HCT116 (cell line): ENCODE results near the gene IL4. TPM values are rescaled to one million over a fixed set of nuclear protein-coding genes. Genes with fewer than 3 reads are reported as not detected.

ENCODE experiments used
- ATAC-seq: fragments of 200-7000 bp; cut with Tn5 transposase; 2 replicates; pipeline ENCODE4 v1.9.1; 2020; ENCODE audit warnings: mild to moderate bottlenecking, moderate library complexity
- BruUV-seq: library from RNA; stranded (reverse); fragments of 400-500 nt; replicated peaks from 2 replicates; lab custom pipeline; 2021; lab: Mats Ljungman, UMichigan
- CTCF ChIA-PET: fragments of 300-600 bp; sonication (Branson Sonifier 250); formaldehyde crosslinking; loops from one replicate; lab custom pipeline; 2021; ENCODE audit warnings: antibody characterized with exemption; lab: Charles Lee
- POLR2A ChIA-PET: fragments of 300-600, 350-600 bp; sonication (Branson Sonifier 250); formaldehyde crosslinking; loops from one replicate; lab custom pipeline; 2021; ENCODE audit warnings: antibody characterized with exemption; lab: Charles Lee
- RAD21 ChIA-PET, 2 experiments: fragments of 300-600 bp; sonication (Branson Sonifier 250); formaldehyde crosslinking; loops; one replicate each; lab custom pipeline; 2023; ENCODE audit warnings: low total read pairs in 2 of 2; ENCODE audit not compliant: uncharacterized antibody in 2 of 2, unreplicated experiment in 2 of 2, low non-redundant PET in 1 of 2; lab: Charles Lee
- DNase-seq: peaks from one replicate; pipeline ENCODE4 v3.0.0-alpha.2; 2010; ENCODE audit warnings: low read depth, low spot score
- H2AFZ ChIP-seq: fragments of 200-600 bp; shearing (Covaris generic), sonication (generic); 2 replicates; pipeline ENCODE4 v1.6.1; 2017; ENCODE audit warnings: low read depth, mixed run types, mixed read lengths, antibody characterized with exemption, low read length; ENCODE audit not compliant: poor library complexity, severe bottlenecking
- H3K27ac ChIP-seq: 2 replicates; pipeline ENCODE4 v1.5.1; 2012; ENCODE audit warnings: low read depth, low read length
- H3K27me3 ChIP-seq: fragments of 200-600 bp; sonication (generic); 2 replicates; pipeline ENCODE4 v1.6.1; 2016; ENCODE audit warnings: mixed run types, low read length, mixed read lengths; ENCODE audit not compliant: insufficient read depth
- H3K36me3 ChIP-seq, 2 experiments: fragments of 200-500 bp in 1 of 2; fragments of 200-600 bp in 1 of 2; sonication (Bioruptor generic) in 1 of 2; sonication (generic) in 1 of 2; 2 replicates each; pipeline versions ENCODE4 v1.5.1 to v1.6.1; 2014 to 2016; ENCODE audit warnings: low read length in 2 of 2, inconsistent platforms in 1 of 2, mixed read lengths in 1 of 2, mixed run types in 1 of 2; ENCODE audit not compliant: insufficient read depth in 2 of 2, control insufficient read depth in 1 of 2
- H3K4me1 ChIP-seq, 2 experiments: fragments of 200-600 bp in 1 of 2; sonication (generic) in 1 of 2; 2 replicates each; pipeline versions ENCODE4 v1.5.1 to v1.6.1; 2012 to 2017; ENCODE audit warnings: low read length in 2 of 2, inconsistent platforms in 1 of 2, mild to moderate bottlenecking in 1 of 2, mixed read lengths in 1 of 2, mixed run types in 1 of 2, moderate library complexity in 1 of 2; ENCODE audit not compliant: insufficient read depth in 2 of 2, control insufficient read depth in 1 of 2
- H3K4me2 ChIP-seq: fragments of 200-600 bp; sonication (generic); 2 replicates; pipeline ENCODE4 v1.6.1; 2017; ENCODE audit warnings: mixed run types, low read length, mixed read lengths
- H3K4me3 ChIP-seq, 2 experiments: fragments of 200-600 bp in 1 of 2; sonication (generic) in 1 of 2; replicated peaks in 1 of 2; 2 replicates each; pipeline ENCODE4 v1.5.1; 2011 to 2016; ENCODE audit warnings: low read length in 2 of 2, control low read depth in 1 of 2, low read depth in 1 of 2, mild to moderate bottlenecking in 1 of 2, mixed read lengths in 1 of 2, mixed run types in 1 of 2
- H3K79me2 ChIP-seq: fragments of 200-600 bp; sonication (generic); 2 replicates; pipeline ENCODE4 v1.6.1; 2017; ENCODE audit warnings: mild to moderate bottlenecking, mixed run types, low read length, moderate library complexity, mixed read lengths; ENCODE audit not compliant: insufficient read depth
- H3K9ac ChIP-seq: fragments of 200-600 bp; sonication (generic); 2 replicates; pipeline ENCODE4 v1.6.1; 2016; ENCODE audit warnings: low read length, mixed read lengths
- H3K9me2 ChIP-seq: fragments of 200-600 bp; sonication (generic), shearing (Covaris generic); 2 replicates; pipeline ENCODE4 v1.6.1; 2017; ENCODE audit warnings: mixed run types, mild to moderate bottlenecking, moderate library complexity; ENCODE audit not compliant: insufficient read depth
- H3K9me3 ChIP-seq, 2 experiments: fragments of 200-500 bp in 1 of 2; fragments of 200-600 bp in 1 of 2; sonication (Bioruptor generic) in 1 of 2; sonication (generic) in 1 of 2; 2 replicates each; pipeline ENCODE4 v1.6.1; 2014 to 2017; ENCODE audit warnings: low read length in 2 of 2, mixed read lengths in 2 of 2, inconsistent platforms in 1 of 2, low read depth in 1 of 2, mild to moderate bottlenecking in 1 of 2, mixed run types in 1 of 2, moderate library complexity in 1 of 2; ENCODE audit not compliant: control insufficient read depth in 1 of 2, insufficient read depth in 1 of 2
- H4K20me1 ChIP-seq: fragments of 200-600 bp; sonication (generic), shearing (Covaris generic); 2 replicates; pipeline ENCODE4 v1.6.1; 2017; ENCODE audit warnings: mixed run types, mild to moderate bottlenecking, moderate library complexity; ENCODE audit not compliant: insufficient read depth
- CEBPB ChIP-seq: IDR thresholded peaks from 2 replicates; pipeline ENCODE4 v1.6.1; 2012; ENCODE audit warnings: low read depth
- EGR1 ChIP-seq: IDR thresholded peaks from 2 replicates; pipeline ENCODE4 v1.6.1; 2012; ENCODE audit warnings: low read depth
- JUND ChIP-seq: IDR thresholded peaks from 2 replicates; pipeline ENCODE4 v1.6.1; 2012
- SIN3A ChIP-seq: IDR thresholded peaks from 2 replicates; pipeline ENCODE4 v1.6.1; 2012; ENCODE audit warnings: low read depth
- SP1 ChIP-seq: IDR thresholded peaks from 2 replicates; pipeline ENCODE4 v1.6.1; 2012; ENCODE audit warnings: low read depth
- SRF ChIP-seq: IDR thresholded peaks from 2 replicates; pipeline ENCODE4 v1.6.1; 2012; ENCODE audit warnings: low read depth
- TCF7L2 ChIP-seq: IDR thresholded peaks from 2 replicates; pipeline ENCODE4 v1.7.0; 2011; ENCODE audit warnings: borderline replicate concordance, inconsistent platforms; ENCODE audit not compliant: insufficient read depth, insufficient read length; ENCODE audit errors: extremely low read depth
- YY1 ChIP-seq: IDR thresholded peaks from 2 replicates; pipeline ENCODE4 v1.6.1; 2011; ENCODE audit warnings: low read length, low read depth, moderate library complexity, mild to moderate bottlenecking; ENCODE audit not compliant: insufficient replicate concordance; ENCODE audit errors: extremely low read depth
- ZFX ChIP-seq: fragments of 450-650 bp; IDR thresholded peaks from 2 replicates; pipeline ENCODE4 v1.6.1; 2017
- intact Hi-C: fragments of 100-400 bp; cut with micrococcal nuclease; formaldehyde crosslinking; loops from 2 replicates; pipeline ENCODE4 v1.10.0; 2022
- total RNA-seq: library from RNA; stranded (reverse); gene quantifications from one replicate; pipeline ENCODE4 v1.2.1, GENCODE V29; 2021; ENCODE audit not compliant: unreplicated experiment
- TF ChIP-seq, protein P1 (sequence below), 3 experiments: fragments of 200-600 bp in 1 of 3; sonication (generic) in 1 of 3; IDR thresholded peaks in 2 of 3; conservative IDR thresholded peaks in 1 of 3; 2 replicates each; pipeline ENCODE4 v1.5.1; 2012 to 2017; ENCODE audit warnings: low read depth in 2 of 3, low read length in 2 of 3, antibody characterized with exemption in 1 of 3, borderline replicate concordance in 1 of 3, control low read depth in 1 of 3, mild to moderate bottlenecking in 1 of 3, mixed read lengths in 1 of 3, mixed run types in 1 of 3, moderate library complexity in 1 of 3; ENCODE audit not compliant: insufficient read depth in 1 of 3

The IL4 gene
- total RNA-seq, 1 experiment from 2014 or later: not detected

- Histone ChIP-seq H3K9ac (no peak overlapping the region), H3K9me3 (no peaks in the 10 kb centered on the region), H3K27me3 (no peaks in the 10 kb centered on the region), H3K9me2 (no peaks in the 10 kb centered on the region), H3K27ac (no peak overlapping the region), H2AFZ (no peak overlapping the region), H3K4me3 (no peak overlapping the region), H3K4me1 (no peaks in the 10 kb centered on the region), H3K4me2 (no peak overlapping the region), H4K20me1 (no peaks in the 10 kb centered on the region), H3K79me2 (no peaks in the 10 kb centered on the region), H3K36me3 (no peaks in the 10 kb centered on the region)
- ChIA-PET CTCF (interaction anchor here (1.5 kb wide), 1 partner anchor 10 kb away, joined by 5 read pairs; no protein-coding TSS in a partner anchor), POLR2A (no interaction called here), RAD21 (no interaction called here)
- intact Hi-C loops: loop anchor here (10.0 kb wide), 1 partner anchor 194 kb away; no protein-coding TSS in a partner anchor
- TF ChIP-seq TCF7L2: no peak
- no peak for TF ChIP-seq SIN3A
- no peak for TF ChIP-seq SRF
- no peak for TF ChIP-seq CEBPB
- TF ChIP-seq EGR1: no peak
- ATAC-seq (no peak), DNase-seq (no peak)
- no TSS peak for BruUV-seq
Observed at GRCh38 chr5:132718544-132719312, 44.9 kb downstream of the IL4 start.

DNA sequence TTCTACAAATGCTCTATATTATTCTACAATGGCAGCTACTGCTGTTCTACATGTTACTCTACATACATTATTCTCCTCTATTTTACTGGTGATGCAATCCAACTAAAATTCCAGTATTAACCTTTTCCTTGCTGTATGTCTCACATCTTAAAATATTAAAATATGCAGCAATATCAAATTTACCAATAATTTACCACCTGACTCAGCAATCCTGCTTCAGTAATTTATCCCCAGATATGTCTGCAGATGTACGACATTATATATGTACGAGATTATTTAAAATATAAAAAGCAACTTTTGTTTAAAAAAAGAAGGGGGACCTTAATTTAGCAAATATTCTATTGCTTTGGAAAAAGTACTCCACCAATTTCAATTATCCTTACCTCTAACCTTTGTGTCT, 52.0 kb downstream of the IL4 start:
- H3K4me3 ChIP-seq: no peak overlapping the region
- no peak for DNase-seq
- no peak overlapping the region for H3K27ac ChIP-seq
- H3K9ac ChIP-seq: no peak overlapping the region
- no peaks in the 10 kb centered on the region for H3K36me3 ChIP-seq
- BruUV-seq: no TSS peak
- intact Hi-C loops: no loop called here
- no peaks in the 10 kb centered on the region for H3K79me2 ChIP-seq
- TF ChIP-seq ZFX (no peak), YY1 (no peak), JUND (no peak), SP1 (no peak)
- TF ChIP-seq, protein P1, sequence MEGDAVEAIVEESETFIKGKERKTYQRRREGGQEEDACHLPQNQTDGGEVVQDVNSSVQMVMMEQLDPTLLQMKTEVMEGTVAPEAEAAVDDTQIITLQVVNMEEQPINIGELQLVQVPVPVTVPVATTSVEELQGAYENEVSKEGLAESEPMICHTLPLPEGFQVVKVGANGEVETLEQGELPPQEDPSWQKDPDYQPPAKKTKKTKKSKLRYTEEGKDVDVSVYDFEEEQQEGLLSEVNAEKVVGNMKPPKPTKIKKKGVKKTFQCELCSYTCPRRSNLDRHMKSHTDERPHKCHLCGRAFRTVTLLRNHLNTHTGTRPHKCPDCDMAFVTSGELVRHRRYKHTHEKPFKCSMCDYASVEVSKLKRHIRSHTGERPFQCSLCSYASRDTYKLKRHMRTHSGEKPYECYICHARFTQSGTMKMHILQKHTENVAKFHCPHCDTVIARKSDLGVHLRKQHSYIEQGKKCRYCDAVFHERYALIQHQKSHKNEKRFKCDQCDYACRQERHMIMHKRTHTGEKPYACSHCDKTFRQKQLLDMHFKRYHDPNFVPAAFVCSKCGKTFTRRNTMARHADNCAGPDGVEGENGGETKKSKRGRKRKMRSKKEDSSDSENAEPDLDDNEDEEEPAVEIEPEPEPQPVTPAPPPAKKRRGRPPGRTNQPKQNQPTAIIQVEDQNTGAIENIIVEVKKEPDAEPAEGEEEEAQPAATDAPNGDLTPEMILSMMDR (IDR thresholded peaks at IDR 0.05 in 2 of 3, conservative IDR thresholded peaks at IDR 0.05 in 1 of 3; ENCODE audit: borderline replicate concordance in 1 of 3, insufficient read depth in 1 of 3, low read depth in 2 of 3, low read length in 2 of 3): no peak
- no peak overlapping the region for H3K4me2 ChIP-seq
- H4K20me1 ChIP-seq: 0 out of 2 replicates have a peak, but pooled peaks cover 5% of the 10 kb centered on the region
- ChIA-PET POLR2A (no interaction called here), RAD21 (no interaction called here), CTCF (no interaction called here)
- H3K9me2 ChIP-seq: no peaks in the 10 kb centered on the region
- H2AFZ ChIP-seq: no peak overlapping the region
- no peaks in the 10 kb centered on the region for H3K9me3 ChIP-seq
- H3K27me3 ChIP-seq: no peaks in the 10 kb centered on the region
- ATAC-seq: no peak
- H3K4me1 ChIP-seq: no peaks in the 10 kb centered on the region
